Activated T-cell treated with anti-CD3 and anti-CD28 coated beads for 48 hours (primary cell): ENCODE data around the gene ACTRT2.

ENCODE experiments used
- DNase-seq: peaks from one replicate; pipeline ENCODE4 v3.0.0-alpha.2; 2020; ENCODE audit warnings: low read depth

The ACTRT2 gene

GRCh38 chr1:3018576-3018975, 2.7 kb upstream of the ACTRT2 start:
- no peak for DNase-seq

- DNase-seq: no peak
Measured at GRCh38 chr1:3019007-3019515, 2.2 kb upstream of the ACTRT2 start.

- no peak for DNase-seq
Measured at GRCh38 chr1:3019516-3020051, 1.7 kb upstream of the ACTRT2 start.

DNA sequence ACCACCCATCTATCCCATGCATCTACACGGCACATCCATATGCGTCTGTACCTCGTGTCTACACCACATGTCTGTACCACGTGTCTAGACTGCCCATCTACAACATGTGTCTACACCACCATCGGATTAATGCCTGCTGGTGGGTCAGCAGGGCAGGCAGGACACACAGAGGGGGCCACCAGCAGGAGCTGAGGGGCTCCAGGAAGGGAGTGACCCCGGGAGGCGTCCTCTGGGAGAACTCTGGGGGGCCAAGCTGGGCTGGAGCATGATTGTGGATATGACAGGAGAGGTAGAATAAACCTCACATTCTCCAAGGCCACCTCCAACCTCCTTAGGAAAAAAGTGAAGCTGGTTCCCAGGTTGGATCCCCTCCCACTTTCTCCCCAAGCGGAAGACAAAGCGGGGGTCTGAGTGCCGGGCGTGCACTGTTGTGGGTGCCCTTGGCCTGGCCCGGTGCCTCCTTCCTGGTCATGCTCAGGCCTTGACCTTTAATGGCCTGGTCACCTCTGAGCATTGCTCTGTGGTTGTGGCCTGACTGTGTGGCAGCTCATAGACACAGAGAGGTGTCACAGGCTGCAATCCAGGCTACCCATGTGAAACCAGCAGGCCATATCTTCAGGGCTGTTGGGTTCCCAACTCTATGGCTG, 881 bp upstream of the ACTRT2 start:
- no peak for DNase-seq

DNA sequence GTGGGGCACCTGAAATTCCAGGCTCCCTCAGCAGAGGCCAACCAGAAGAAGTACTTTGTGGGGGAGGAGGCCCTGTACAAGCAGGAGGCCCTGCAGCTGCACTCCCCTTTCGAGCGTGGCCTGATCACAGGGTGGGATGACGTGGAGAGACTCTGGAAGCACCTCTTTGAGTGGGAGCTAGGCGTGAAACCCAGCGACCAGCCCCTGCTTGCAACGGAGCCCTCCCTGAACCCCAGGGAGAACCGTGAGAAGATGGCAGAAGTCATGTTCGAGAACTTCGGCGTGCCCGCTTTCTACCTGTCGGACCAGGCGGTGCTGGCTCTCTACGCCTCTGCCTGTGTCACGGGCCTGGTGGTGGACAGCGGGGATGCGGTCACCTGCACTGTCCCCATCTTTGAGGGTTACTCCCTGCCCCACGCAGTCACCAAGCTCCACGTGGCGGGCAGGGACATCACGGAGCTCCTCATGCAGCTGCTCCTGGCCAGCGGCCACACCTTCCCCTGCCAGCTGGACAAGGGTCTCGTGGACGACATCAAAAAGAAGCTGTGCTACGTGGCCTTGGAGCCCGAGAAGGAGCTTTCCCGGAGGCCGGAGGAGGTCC, 634 bp downstream of the ACTRT2 start:
- no peak for DNase-seq

DNA sequence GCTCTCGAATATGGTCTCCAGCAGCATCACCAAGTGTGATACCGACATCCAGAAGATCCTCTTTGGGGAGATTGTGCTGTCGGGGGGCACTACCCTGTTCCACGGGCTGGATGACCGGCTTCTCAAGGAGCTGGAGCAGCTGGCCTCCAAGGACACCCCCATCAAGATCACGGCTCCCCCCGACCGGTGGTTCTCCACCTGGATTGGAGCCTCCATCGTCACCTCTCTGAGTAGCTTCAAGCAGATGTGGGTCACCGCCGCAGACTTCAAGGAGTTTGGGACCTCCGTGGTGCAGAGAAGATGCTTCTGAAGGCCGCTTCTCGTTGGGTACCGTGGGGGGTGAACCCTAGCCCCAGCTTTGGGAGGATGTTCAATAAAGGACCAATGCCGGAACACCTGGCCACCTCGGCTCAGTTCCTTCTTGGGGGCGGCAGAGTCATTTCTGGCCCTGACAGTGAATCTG, 1.3 kb downstream of the ACTRT2 start:
- DNase-seq: no peak

DNA sequence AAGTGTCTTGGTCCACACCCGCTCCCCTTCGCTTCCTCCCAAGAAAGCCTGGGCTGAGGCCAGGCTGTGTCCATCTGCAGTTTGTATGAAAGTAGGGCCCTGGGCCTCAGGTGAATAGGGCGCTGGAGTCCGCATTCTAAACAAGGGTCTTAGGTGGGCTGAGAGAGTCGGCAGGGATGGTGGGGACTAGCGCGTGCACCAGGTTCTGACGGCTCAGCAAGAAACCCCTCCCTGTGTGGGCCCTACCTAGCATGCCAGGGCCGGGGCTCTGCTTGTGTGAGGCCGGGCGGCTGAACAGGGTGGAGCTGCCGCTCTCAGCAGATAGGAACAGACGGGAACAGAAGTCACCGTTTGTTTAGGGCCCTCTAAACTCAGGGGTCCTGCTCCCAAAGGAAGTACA, 1.7 kb downstream of the ACTRT2 start:
- DNase-seq: no peak

DNA sequence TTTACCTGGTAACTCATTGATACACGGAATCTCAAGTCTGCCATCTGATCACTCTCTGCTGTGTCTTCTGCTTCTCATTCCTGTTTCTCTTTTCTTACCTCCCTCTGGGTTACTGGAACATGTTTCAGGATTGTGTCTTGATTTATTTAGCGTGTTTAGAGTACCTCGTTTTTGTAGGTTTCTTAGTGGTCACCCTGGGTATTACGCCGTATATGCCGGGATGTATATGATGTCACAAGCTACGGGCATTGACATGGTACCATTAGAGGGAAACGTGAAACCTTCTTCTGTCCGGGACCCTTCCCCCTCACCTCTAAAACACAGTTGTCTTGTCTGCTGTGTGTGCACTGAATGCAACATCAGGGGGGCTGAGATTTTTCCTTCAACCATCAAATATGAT, 2.8 kb downstream of the ACTRT2 start:
- no peak for DNase-seq

- no peak for DNase-seq
Measured at GRCh38 chr1:3024588-3024987, 3.3 kb downstream of the ACTRT2 start.

GRCh38 chr1:3026124-3026523, 4.9 kb downstream of the ACTRT2 start:
- DNase-seq: no peak

- DNase-seq: no peak
Measured at GRCh38 chr1:3026581-3027391, 5.5 kb downstream of the ACTRT2 start.

DNA sequence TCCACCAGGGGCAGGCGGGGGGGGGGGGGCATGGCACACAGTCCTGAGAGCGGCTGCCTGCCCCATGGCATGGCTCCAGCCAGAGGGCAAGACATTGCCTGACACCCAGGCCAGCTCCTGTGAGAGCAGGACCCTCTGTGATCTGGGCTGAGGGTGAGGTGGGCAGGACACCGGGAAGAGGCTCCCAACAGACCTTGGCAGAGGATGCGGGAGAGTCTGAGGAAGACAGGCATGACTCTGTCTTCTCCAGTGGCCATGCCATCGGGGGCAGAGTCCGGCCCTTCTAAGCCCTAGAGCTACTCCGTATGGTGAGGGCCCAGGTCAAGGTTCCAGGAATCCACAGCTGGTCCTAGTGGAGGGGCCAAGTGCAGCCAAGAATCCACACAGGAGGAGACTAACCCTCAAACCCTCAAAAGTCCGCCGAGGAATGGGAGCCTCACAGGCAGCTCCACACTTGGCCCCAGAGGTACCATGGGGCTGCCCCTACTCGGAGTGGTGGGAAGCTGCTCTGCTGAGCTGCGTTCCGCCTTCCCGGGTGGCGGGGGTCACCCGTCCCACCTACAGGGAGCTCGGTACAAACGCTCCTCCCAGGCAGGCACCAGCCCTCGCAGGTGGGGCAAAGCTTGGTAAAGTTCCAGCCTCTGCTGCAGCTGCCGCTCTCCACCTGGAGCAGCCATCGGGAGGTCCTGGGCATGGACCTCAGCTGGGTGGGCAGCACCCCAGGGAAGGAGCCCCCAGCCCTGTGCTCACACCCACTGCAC, 6.5 kb downstream of the ACTRT2 start:
- DNase-seq: no peak

- no peak for DNase-seq
Measured at GRCh38 chr1:3028531-3029282, 7.4 kb downstream of the ACTRT2 start.

- no peak for DNase-seq
Measured at GRCh38 chr1:3029481-3029961, 8.3 kb downstream of the ACTRT2 start.

DNA sequence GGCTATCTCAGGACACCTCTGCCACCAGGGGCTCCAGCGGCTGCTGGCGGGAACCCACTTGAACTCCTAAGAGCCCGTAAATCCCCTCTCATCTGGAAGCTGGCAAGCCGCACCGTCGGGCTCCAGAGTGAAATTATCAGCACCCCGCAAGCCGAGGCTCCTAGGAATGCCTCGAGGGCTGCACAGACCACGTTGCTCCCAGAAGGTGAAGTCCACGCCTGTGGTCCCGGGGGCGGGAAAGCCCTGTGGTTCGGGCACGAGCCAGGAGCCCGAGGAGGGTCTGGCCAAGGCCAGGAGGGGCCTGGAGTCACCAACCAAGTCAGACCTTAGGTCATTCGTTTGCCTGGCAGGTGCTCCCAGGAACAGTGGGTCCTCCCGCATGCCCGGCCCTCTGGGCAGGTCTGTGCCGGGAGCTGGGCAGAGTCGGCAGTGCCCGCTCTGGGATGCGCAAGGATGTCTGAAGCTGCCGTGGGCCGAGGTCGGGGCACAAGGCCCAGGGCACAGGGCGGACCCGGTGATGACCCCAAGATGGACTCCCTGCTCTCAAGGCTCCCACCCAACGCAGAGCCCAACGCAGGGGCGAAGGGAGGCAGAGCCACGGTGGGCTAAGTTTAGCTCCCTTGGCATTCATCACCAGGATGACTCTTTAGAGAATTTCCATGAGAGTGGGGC, 8.9 kb downstream of the ACTRT2 start:
- DNase-seq: no peak

DNA sequence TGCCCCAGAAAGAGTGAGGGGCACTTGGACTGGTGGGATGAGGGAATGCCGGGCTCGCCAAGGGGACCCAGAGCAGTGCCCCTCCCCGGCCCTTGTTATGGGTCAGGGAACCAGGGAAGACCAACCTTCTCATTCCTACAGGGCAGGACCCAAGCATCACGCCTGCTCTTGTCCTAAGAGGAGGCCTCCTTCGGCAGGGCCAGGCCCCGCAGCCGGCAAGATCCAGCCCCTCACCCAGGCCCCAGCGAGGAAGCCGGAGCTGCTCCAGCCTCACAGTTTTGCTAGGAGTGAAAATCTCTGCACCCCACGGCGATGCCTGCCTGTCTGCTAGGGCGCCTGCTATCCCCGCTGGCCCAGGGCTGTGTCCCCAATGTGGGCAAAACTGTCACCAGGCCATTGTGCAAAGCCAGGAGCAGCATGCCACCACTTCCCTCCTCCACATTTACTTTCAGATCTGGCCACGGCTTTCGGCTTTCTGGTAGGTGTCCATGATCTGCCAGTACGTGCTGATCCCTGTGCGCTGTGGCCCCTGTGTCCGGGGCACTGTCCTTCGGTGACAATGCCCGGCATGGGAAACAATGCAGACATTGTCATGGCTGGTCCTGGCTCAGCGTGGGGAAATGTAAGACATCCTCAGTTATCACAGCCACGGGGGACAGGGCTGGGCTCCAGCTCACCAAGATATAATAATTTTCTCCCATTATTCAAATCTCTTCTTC, 9.6 kb downstream of the ACTRT2 start:
- DNase-seq: no peak

DNA sequence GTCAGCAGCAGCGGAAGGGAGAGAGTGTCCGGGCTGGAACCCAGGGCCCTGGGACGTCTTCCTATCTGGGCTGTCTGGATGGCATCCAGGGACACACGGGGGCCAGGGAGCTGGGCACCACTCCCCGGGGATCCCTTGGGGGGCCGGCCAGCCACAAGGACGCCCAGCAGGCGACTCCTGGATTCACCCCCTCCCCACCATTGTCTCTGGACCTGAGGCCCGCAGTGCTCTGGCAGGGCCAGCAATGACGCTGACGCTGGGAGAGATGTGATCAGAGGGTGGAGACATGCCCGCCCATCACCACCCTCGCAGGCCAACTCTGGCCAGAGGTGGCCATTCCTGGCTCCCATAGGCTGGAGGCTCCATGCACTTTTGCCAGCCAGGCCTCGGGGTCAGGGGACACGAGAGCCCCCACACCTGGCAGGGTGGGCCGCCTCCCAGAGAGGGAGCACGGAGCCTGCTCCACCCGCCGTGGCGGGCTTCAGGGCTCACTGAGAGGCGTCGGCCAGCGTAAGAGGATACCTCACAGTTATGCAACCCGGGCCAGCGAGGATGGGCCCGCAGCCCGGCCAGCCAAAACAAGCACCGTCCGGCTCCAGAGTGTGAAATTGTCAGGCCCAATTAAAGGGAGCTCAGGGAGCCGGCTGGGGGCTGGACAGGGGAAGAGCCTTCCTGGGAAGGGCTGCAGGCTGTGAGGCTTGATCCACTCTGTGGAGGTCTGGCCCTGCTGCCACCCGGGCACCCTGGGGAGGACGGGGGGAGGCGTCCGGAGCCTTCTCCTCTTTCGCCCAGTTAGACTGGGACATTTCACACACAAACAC, 10.3 kb downstream of the ACTRT2 start:
- no peak for DNase-seq

DNA sequence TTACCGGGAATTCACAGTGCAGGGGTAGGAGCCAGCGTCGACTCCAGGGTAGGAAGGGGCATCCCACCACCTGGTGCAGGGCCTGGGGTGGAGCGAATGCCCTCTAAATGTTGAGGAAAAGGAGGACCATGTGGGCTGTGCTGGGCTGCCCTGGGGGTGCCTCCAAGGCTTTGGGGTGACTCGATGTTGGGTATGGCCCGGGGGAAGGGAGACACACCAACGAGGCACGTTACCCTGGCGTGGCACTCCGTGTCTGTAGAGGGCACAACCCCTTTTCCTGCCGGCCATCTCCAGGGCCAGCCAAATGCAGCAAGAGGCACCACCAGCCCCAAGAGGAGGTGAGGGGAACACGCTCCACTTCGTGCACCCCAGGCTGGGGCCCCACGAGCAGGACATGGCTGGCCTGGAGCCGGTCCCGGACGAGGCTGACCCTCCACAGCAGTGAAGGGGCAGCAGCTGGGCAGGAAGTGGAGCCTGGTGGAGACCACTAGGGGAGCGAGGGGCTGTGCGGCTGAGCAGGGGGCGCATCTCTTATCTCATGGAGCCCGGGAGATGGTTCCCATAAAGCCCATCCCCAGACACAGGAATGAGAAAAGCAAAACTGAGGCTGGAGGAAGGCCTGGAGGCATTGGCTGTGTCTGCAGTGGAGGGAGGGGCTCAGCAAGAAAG, 11.2 kb downstream of the ACTRT2 start:
- DNase-seq: no peak
